Duodenal mucosa (tissue), 2 donors: Measurements from ENCODE around the gene ACTR10.

Source experiments
- H3K27ac ChIP-seq: one replicate; pipeline ENCODE4 v1.7.0; 2013; ENCODE audit warnings: low read depth, low read length
- H3K27me3 ChIP-seq, 2 donors: one replicate each; pipeline ENCODE4 v1.7.0; 2013; ENCODE audit warnings: low read length in 2 of 2, control low read depth in 1 of 2; ENCODE audit not compliant: insufficient read depth in 2 of 2, control insufficient read depth in 1 of 2
- H3K36me3 ChIP-seq, 2 donors: one replicate each; pipeline ENCODE4 v1.7.0; 2013; ENCODE audit warnings: low read length in 2 of 2, control low read depth in 1 of 2; ENCODE audit not compliant: insufficient read depth in 2 of 2, control insufficient read depth in 1 of 2
- H3K4me1 ChIP-seq, 2 donors: one replicate each; pipeline ENCODE4 v1.7.0; 2013; ENCODE audit warnings: low read length in 2 of 2, control low read depth in 1 of 2; ENCODE audit not compliant: insufficient read depth in 2 of 2, control insufficient read depth in 1 of 2
- H3K4me3 ChIP-seq, 2 donors: one replicate each; pipeline ENCODE4 v1.7.0; 2013; ENCODE audit warnings: low read length in 2 of 2, low read depth in 1 of 2
- H3K9ac ChIP-seq, 2 donors: one replicate each; pipeline ENCODE4 v1.7.0; 2013; ENCODE audit warnings: low read length in 2 of 2, low read depth in 1 of 2
- H3K9me3 ChIP-seq, 2 donors: one replicate each; pipeline ENCODE4 v1.7.0; 2013; ENCODE audit warnings: low read length in 2 of 2, control low read depth in 1 of 2; ENCODE audit not compliant: control insufficient read depth in 1 of 2

The ACTR10 gene

DNA sequence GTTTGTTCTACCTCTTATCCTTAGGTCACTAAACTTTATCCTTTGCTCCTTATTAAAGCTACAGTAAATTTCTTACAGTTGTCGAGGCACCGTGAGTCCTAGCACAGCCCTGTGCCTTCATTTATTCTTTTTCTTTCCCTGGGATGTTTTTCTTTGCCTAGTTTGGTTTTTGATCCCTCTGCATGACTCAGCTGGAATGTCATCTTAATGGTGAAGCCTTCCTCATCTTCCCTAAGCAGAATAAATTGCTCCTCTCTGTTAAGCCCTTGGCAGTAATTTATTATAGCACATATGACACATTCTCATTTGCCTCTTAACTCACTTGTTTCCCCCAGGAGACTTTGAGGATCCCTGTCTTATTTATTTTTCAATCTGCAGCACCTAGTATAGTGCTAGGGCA lies 16.6 kb downstream of the ACTR10 start:
- no peak overlapping the region for H3K27ac ChIP-seq
- peaks cover 6 to 29% of the 10 kb centered on the region in 2 donors for H3K36me3 ChIP-seq
- H3K27me3 ChIP-seq: no peaks in the 10 kb centered on the region
- H3K4me3 ChIP-seq: no peak overlapping the region
- H3K4me1 ChIP-seq: no peaks in the 10 kb centered on the region
- no peaks in the 10 kb centered on the region for H3K9me3 ChIP-seq
- H3K9ac ChIP-seq: no peak overlapping the region

DNA sequence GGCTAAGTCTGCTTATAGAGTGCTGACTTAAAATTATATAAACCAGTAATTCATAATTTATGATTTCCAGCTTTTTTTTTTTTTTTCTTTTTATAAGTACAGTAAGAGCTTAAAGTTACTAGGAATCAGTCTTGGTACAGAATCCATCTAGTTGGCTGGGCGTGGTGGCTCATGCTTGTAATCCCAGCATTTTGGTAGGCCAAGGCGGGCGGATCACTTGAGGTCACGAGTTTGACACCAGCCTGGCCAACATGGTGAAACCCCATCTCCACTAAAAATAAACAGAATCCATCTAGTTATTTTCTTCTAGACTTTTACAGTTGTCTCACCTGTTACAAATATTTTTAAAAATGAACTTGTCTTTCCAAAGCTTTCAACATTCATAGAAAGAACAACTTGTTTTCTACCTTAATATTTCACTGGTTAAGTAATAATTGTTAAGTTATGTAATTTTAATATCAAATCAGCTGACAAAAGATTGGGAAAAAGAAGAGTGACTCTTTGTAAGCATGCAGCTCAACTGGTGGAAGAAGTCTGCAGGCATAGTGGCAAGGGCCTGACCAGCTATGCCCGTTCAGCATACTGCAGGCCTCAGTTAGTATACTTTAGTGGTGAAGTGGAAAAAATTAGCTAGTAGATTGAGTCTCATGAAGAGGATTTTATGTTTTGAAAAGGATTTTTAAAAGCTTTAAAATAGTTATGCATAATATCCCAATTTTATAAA lies 27.3 kb downstream of the ACTR10 start:
- Histone ChIP-seq H3K4me1 (no peaks in the 10 kb centered on the region), H3K4me3 (no peak overlapping the region), H3K36me3 (peaks cover 5 to 8% of the 10 kb centered on the region in 2 donors), H3K27me3 (no peaks in the 10 kb centered on the region), H3K9me3 (no peaks in the 10 kb centered on the region), H3K27ac (no peak overlapping the region), H3K9ac (no peak overlapping the region)

DNA sequence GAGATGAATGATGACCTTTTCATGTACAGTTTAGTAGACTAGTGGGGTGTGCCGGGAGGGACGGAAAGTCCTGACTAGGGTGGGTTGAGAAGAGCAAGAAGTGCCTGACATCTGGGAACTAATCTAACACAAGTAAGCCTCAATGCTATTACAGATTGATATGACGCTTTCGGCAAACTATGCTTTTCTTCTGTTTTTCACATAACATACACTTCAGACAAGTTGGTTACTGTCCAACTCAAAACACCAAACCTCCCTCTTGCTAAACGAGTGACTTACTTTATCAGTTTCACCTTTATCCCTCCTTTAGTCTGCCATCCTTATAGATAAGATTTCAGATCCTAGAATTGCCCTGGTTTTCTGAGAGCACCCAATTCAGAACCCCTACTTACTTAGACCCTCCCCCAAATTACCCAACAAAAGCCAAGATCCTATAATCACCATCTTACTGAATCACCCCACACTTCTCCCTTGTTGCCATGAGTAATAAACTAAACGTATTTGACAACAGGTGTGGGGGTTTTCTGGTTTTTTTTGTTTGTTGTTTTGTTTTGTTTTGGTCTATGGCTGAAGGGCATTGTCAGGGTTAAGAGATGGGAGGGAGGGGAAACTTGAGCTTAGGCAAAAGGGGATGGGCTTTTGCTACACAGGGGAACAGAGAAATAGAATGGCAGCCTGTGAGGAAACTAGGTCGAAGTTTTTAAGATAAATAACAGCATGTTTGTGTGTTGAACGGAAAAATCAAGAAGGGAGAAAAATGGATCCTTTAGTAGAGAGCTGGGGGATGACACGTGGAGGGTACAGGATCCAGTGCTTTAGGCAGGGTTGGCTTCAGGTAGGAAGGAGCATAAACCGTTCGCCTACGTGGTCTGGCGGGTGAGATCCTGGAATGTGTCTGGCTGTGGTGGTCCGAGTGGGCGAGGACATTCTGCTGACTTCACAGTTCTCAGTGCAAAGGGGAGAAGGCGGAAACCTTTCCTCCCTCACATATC lies 38.6 kb downstream of the ACTR10 start:
- Histone ChIP-seq H3K9me3 (no peaks in the 10 kb centered on the region), H3K27ac (peak overlapping the region; percentile 22), H3K4me3 (peak overlapping the region; percentile 83 to 94), H3K9ac (peak overlapping the region; percentile 73 to 89), H3K4me1 (peaks cover 15% of the 10 kb centered on the region in 2 donors), H3K27me3 (no peaks in the 10 kb centered on the region), H3K36me3 (peaks cover 0 to under 1% of the 10 kb centered on the region in 2 donors)

DNA sequence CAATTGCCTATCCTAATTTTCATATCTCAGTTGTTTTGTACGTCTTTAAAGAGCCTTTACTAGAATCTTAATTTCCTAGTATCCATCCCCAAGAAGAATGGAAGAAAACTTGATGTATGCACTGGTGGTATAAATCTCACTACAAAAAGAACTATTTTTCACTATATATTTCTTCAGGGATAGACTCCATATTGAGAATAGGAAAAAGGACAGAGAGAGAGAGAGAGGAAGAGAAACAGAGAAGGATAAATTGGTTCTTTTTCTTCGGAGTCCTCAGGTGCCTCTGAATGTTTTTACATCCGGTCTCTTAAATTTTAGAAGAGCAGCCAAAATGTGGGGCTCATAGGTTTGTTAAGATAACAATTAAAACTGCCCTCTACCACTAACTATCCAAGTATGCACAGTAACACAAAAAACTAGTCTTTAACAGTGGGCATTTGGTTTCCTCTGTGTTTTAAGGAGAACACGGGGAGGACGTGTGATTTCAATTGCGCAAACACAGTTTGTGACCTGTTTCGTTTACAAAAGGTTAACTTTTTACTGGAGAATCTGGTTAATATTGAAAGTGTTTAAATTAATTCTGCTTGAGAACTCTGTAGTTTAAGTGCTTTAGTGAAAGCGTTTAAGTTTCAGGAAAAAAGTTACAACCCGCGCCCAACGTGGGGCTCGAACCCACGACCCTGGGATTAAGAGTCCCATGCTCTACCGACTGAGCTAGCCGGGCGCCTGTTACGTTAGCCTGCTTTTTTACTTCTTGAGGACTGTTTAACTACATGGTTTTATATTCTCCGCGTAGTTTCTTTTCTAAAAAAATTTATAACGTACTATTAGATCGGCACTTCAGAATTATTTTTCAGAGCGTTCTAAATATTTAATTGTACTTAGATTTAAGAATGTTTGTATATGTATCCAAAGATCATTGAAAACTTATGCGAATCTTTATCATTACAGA lies 39.6 kb downstream of the ACTR10 start:
- Histone ChIP-seq H3K4me3 (peak overlapping the region; percentile 83 to 94), H3K36me3 (no peaks in the 10 kb centered on the region), H3K4me1 (peaks cover 18 to 22% of the 10 kb centered on the region in 2 donors), H3K27me3 (no peaks in the 10 kb centered on the region), H3K9ac (peak overlapping the region; percentile 73 to 89), H3K9me3 (no peaks in the 10 kb centered on the region), H3K27ac (peak overlapping the region; percentile 36)

DNA sequence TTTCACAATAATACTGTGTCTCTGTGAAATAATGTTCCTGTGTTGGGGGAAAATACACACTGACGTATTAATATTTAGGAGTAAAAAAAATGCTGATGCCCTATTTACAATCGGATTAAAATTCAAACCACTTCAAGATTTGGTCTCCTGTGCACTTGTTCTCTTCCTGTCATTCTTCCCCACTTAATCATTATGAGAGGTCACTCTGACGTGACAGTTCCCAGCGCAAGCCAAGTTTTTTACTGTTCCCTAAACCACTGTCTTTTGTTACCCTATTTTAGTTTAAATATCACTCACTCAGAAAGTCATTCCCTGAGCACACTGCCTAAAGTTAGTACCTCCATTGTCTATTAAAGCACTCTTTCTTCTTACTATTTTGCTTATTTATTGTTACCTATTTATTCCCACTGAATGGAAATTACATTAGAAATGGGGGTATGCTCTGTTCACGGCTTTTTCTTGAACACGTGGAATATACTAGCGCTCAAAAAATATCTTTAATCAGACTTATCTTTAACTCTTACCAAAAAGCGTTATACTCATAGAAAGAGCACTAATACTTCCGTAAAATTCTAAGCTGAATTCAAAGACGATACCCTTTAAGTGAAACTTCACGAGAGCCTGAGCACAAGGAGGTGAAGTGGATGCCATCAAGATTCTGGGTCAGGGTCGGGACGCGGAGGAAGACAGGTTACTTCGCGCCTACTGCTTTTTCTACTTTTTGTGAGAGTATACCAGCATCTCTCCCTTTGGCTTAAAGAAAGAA lies 44.0 kb downstream of the ACTR10 start:
- H3K9me3 ChIP-seq: no peaks in the 10 kb centered on the region
- H3K9ac ChIP-seq: peak overlapping the region; percentile 73 to 82
- H3K27ac ChIP-seq: peak overlapping the region; percentile 82
- H3K27me3 ChIP-seq: no peaks in the 10 kb centered on the region
- H3K4me1 ChIP-seq: peaks cover 18 to 30% of the 10 kb centered on the region in 2 donors
- H3K4me3 ChIP-seq: peak overlapping the region; percentile 87 to 88
- peaks cover 0 to 5% of the 10 kb centered on the region in 2 donors for H3K36me3 ChIP-seq

DNA sequence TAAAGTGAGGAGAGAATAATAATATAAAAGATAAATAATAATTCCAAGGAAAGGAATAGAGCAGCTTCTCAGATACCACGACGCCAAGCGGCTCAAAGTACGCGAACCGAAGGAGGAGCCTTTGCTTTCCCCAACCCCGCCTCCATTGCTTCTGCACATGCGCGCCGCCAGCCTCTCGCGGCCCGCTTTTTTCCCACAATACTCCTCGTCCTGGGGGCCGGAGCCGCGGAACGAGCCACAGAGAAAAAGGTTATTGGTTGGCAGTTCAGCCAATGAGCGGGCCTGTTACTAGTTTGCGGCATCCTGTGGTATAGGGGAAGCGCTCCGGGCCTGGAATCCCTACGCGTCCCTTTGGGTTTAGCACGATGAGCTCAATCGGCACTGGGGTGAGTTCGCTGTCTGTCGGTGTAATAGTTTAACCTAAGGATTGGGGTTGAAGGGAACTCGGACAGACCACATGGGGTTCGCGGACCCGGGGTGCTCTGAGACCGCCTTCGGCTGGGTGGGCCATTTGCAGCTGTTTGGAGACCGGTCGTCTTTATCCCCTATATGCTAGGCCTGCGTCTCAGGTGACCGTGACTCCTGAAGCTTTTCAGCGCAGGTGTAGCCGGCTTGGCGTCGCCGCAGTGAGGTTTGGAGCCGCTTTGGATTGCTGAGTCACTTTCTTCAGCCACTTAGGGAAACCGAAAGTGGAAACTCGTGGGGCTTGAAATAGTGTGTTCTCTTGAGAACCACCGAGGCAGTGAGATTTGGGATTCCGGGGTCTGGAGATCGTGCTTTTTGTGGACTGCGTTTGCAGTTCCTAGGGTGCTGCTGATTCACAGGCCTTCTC lies 44.8 kb downstream of the ACTR10 start, which contains the start of gene PSMA3:
Gene PSMA3 (plus strand): TSS at position 288 of the 832 bp plus-strand sequence. CDS start 78 bp downstream, at position 366.
- Histone ChIP-seq H3K4me3 (peak within 1 kb of the TSS; percentile 88 to 92), H3K36me3 (peaks cover 0 to 11% of the 10 kb centered on the region in 2 donors), H3K27ac (peak within 1 kb of the TSS; percentile 95), H3K4me1 (peaks cover 16 to 30% of the 10 kb centered on the region in 2 donors), H3K9me3 (no peaks in the 10 kb centered on the region), H3K9ac (peak within 1 kb of the TSS; percentile 98 to 99), H3K27me3 (no peaks in the 10 kb centered on the region)

DNA sequence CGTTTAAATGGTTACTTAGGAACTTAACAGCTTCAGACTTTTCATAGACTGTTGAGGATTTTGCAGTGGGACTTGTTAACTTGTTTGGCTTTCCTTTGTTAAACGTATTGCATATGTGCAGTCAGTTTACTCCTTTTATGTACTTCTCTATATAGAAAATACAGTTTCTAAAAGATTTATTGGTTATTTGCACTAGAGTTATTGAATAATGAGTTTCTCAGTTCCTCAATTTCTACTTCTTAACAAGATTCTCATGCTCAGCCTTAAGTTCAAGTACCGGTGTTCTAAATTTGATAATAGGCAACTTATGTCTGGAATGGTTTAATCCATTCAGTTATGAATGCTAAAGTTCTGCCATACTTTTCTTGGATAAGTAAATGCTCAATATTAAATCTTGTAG lies 45.6 kb downstream of the ACTR10 start:
- Histone ChIP-seq H3K27ac (no peak overlapping the region), H3K4me3 (peak overlapping the region; percentile 88 to 92), H3K27me3 (no peaks in the 10 kb centered on the region), H3K9me3 (no peaks in the 10 kb centered on the region), H3K36me3 (peaks cover 0 to 17% of the 10 kb centered on the region in 2 donors), H3K4me1 (peaks cover 16 to 30% of the 10 kb centered on the region in 2 donors), H3K9ac (peak overlapping the region; percentile 98 to 99)

DNA sequence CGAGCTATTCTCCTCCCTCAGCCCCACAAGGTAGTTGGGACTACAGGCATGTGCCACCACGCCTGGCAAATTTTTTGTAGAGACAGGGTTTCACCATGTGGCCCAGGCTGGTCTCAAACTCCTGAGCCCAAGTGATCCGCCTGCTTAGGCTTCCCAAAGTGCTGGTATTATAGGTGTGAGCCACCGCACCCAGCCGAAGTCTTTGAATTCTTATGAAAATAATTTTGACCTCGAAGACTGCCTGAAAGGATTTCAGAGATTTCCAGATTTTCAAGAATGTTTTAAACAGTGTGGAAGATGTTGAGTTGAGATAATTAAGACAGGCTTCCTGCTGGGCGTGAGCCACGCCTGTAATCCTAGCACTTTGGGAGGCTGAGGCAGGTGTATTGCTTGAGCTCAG lies 49.7 kb downstream of the ACTR10 start:
- Histone ChIP-seq H3K27me3 (no peaks in the 10 kb centered on the region), H3K36me3 (peaks cover 13 to 50% of the 10 kb centered on the region in 2 donors), H3K9ac (no peak overlapping the region), H3K27ac (no peak overlapping the region), H3K4me3 (no peak overlapping the region), H3K9me3 (no peaks in the 10 kb centered on the region), H3K4me1 (peaks cover 9 to 17% of the 10 kb centered on the region in 2 donors)
